ACC112 (cell line): ENCODE data around the gene SPDEF.
A peak's percentile ranks its signal among the peaks of the same experiment; 100 is the strongest.

Experiments
- H2AFZ ChIP-seq: fragments of 200-600 bp; sonication (generic); one replicate; pipeline ENCODE4 v1.6.0; 2017; ENCODE audit warnings: antibody characterized with exemption, low read length; ENCODE audit not compliant: unreplicated experiment
- H3K27ac ChIP-seq: fragments of 200-600 bp; sonication (generic); 2 replicates; pipeline ENCODE4 v1.5.1; 2014; ENCODE audit warnings: low read depth, mild to moderate bottlenecking, antibody characterized with exemption, low read length, moderate library complexity
- H3K27me3 ChIP-seq: fragments of 200-600 bp; sonication (generic); 2 replicates; pipeline ENCODE4 v1.6.1; 2014; ENCODE audit warnings: mild to moderate bottlenecking, antibody characterized with exemption, low read length, moderate library complexity, mixed read lengths; ENCODE audit not compliant: insufficient read depth
- H3K36me3 ChIP-seq: fragments of 200-600 bp; sonication (generic); 2 replicates; pipeline ENCODE4 v1.6.1; 2016; ENCODE audit warnings: mild to moderate bottlenecking, antibody characterized with exemption, low read length, moderate library complexity, mixed read lengths; ENCODE audit not compliant: insufficient read depth
- H3K4me1 ChIP-seq: fragments of 200-600 bp; sonication (generic); one replicate; pipeline ENCODE4 v1.6.1; 2016; ENCODE audit warnings: low read length, mixed read lengths; ENCODE audit not compliant: insufficient read depth, unreplicated experiment, control insufficient read depth
- H3K4me3 ChIP-seq: fragments of 200-600 bp; sonication (generic); 2 replicates; pipeline ENCODE4 v1.5.1; 2014; ENCODE audit warnings: mild to moderate bottlenecking, low read depth, low read length
- H3K79me2 ChIP-seq: fragments of 200-600 bp; sonication (generic); one replicate; pipeline ENCODE4 v1.6.0; 2016; ENCODE audit warnings: low read length; ENCODE audit not compliant: control insufficient read depth, unreplicated experiment, insufficient read depth

Gene SPDEF

GRCh38 chr6:34556031-34556471 is at the start of gene SPDEF:
TSS of gene SPDEF (minus strand) at chr6:34556329. CDS start at chr6:34544455, 11,874 bp downstream.
- Histone ChIP-seq H3K27ac (no peak within 1 kb of the TSS), H3K4me3 (no peak within 1 kb of the TSS), H3K27me3 (no peaks in the 10 kb centered on the region), H3K79me2 (no peaks in the 10 kb centered on the region), H3K36me3 (no peaks in the 10 kb centered on the region), H2AFZ (no peak within 1 kb of the TSS), H3K4me1 (peaks cover 4% of the 10 kb centered on the region)

DNA sequence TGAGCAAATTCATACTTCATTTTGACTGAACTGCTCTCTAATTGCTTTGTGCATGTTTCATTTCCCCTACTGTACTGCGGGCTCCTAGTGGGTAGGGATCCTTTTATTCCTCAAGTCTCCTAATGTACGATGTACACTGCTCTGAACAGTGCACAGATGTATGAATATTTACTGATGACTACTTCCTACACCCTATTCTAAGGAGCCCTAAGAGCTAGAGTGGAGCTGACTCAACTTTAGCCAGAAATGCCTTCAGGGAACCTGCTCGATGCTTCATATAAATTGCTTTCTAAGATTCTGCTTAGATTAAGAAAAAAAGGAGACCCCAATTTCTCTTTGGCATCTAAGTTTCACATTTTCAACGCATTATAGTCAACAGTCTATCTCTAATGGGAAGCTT is 47.6 kb upstream of the SPDEF start:
- no peak overlapping the region for H3K27ac ChIP-seq
- peaks cover 32% of the 10 kb centered on the region for H3K79me2 ChIP-seq
- H2AFZ ChIP-seq = no peak overlapping the region
- no peak overlapping the region for H3K4me3 ChIP-seq
- H3K4me1 ChIP-seq = peaks cover 29% of the 10 kb centered on the region
- no peaks in the 10 kb centered on the region for H3K27me3 ChIP-seq
- no peaks in the 10 kb centered on the region for H3K36me3 ChIP-seq

DNA sequence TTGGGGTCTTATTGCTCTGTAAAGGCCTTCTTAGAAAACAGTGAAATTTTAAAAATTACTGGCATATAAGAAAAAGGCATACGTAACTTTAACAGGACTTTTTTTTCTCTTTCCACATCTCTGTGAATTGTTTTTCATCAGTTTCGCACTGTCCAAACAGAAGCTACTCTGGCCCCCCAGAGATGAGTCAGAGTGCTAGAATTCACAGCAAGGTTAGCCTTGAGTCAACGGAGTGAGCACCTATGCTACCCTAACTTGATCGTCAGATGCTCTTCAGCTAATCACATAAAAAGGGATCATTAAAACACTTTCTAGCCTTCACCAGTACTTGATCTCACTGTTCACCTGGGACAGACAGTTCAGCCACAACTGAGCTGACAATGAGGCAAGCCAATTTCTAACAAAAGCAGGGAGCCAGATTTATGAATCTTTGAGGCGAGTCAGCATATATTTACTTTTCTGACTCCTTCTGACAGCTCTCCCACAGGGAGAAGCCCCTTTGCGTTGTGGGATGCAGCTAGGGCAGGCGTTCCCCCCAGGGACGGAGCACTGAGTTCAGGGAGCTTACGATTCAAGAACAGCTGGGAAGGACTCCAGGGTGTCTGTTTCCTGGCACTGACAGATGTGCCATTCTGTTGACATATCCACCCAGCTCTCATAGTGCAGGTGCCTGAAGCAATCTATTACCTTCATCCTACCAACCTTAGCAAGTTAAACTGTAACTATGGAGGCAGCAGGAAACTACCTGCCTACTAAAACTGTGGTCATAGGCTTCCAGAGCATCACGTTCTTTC is 46.4 kb upstream of the SPDEF start:
- Histone ChIP-seq H3K79me2 (peaks cover 36% of the 10 kb centered on the region), H3K27ac (no peak overlapping the region), H3K36me3 (no peaks in the 10 kb centered on the region), H3K27me3 (no peaks in the 10 kb centered on the region), H2AFZ (no peak overlapping the region), H3K4me3 (no peak overlapping the region), H3K4me1 (peaks cover 34% of the 10 kb centered on the region)

DNA sequence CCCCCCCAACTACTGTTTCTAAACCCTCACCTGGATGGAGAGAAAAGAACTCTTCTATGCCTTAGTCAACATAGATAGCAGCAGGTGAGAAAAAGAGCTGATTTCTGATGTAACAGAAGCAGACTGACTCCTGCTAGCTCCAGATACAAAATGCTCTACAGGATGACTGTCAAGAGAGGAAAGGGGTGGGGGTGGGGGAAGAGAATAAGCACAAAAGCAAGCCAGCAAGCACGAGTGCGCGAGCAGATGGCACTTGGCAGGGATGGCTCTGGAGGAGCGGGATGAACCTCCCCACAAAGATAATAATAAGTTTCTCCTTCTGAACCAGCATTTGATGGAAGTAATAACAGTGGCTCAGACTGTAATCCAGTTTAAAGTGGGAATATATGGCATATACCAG is 45.6 kb upstream of the SPDEF start:
- Histone ChIP-seq H3K27ac (no peak overlapping the region), H2AFZ (no peak overlapping the region), H3K79me2 (peaks cover 41% of the 10 kb centered on the region)

DNA sequence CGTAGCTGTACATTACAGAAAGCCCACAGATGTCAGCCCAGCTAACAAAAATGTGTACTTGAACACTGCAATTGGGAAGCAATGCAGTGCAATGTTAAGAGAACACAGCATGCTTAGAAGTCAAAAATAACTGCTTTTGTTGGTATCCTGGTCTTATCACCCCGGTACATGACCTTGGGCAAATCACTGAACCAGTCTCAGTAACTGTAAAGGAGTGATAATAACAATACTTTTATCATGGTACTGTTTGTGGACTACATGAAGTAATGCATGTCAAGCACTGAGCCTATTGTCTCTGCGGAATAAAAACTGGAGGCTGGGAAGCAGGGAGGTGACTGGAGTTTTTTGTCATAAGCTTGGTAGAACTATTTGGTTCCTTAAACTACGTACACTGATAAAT is 44.7 kb upstream of the SPDEF start:
- Histone ChIP-seq H3K36me3 (no peaks in the 10 kb centered on the region), H3K27ac (no peak overlapping the region), H2AFZ (no peak overlapping the region), H3K4me1 (peaks cover 37% of the 10 kb centered on the region), H3K79me2 (peaks cover 45% of the 10 kb centered on the region), H3K27me3 (no peaks in the 10 kb centered on the region), H3K4me3 (no peak overlapping the region)

More for the DNA sequence above, 45.6 kb upstream of the SPDEF start:
- no peaks in the 10 kb centered on the region for H3K27me3 ChIP-seq
- peaks cover 34% of the 10 kb centered on the region for H3K4me1 ChIP-seq
- no peak overlapping the region for H3K4me3 ChIP-seq
- no peaks in the 10 kb centered on the region for H3K36me3 ChIP-seq

DNA sequence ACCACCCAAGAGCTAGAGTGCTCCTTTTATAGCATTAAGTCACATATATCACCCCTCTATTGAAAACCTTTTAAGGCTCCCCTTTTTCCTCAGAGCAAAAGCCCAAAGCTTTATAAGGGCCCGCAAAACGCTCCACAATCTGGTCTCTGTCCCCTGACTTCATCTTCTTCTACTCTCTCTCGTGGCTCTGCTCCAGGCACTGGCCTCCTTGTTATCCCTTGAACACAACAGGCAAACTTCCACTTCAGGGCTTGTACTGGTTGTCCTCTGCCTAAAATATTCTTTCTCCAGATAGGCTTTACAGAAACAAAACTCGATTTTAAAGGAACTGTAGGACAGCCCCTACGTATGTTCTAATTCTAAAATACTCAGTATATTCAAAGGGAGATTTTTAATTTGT is 44.0 kb upstream of the SPDEF start:
- Histone ChIP-seq H3K36me3 (no peaks in the 10 kb centered on the region), H2AFZ (no peak overlapping the region), H3K79me2 (peaks cover 47% of the 10 kb centered on the region), H3K27me3 (no peaks in the 10 kb centered on the region), H3K4me3 (no peak overlapping the region), H3K27ac (no peak overlapping the region), H3K4me1 (peaks cover 44% of the 10 kb centered on the region)

DNA sequence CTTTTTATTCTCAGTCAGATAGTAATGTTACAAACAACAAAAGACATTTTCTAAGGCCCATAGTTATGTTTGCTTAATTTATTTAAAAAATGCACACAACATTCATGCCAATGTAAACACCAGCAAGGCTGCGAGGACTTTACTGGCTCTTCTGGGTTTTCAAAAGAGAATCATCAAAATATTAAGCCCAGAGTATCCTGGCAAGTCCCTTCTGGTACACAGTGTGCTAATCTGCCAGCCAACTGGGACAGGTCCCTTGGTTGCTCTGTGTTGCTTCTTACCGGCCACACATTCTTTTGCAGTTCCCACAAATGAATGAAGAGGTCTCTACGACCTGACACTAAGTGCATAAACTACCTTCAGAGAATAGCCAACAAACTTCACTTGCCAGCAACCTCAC is 42.6 kb upstream of the SPDEF start:
- no peak overlapping the region for H3K4me3 ChIP-seq
- no peaks in the 10 kb centered on the region for H3K36me3 ChIP-seq
- peak overlapping the region; percentile 19; the same call in 1 of the 2 replicates for H3K27ac ChIP-seq
- H3K79me2 ChIP-seq = peaks cover 51% of the 10 kb centered on the region
- no peaks in the 10 kb centered on the region for H3K27me3 ChIP-seq
- no peak overlapping the region for H2AFZ ChIP-seq
- peaks cover 47% of the 10 kb centered on the region for H3K4me1 ChIP-seq

DNA sequence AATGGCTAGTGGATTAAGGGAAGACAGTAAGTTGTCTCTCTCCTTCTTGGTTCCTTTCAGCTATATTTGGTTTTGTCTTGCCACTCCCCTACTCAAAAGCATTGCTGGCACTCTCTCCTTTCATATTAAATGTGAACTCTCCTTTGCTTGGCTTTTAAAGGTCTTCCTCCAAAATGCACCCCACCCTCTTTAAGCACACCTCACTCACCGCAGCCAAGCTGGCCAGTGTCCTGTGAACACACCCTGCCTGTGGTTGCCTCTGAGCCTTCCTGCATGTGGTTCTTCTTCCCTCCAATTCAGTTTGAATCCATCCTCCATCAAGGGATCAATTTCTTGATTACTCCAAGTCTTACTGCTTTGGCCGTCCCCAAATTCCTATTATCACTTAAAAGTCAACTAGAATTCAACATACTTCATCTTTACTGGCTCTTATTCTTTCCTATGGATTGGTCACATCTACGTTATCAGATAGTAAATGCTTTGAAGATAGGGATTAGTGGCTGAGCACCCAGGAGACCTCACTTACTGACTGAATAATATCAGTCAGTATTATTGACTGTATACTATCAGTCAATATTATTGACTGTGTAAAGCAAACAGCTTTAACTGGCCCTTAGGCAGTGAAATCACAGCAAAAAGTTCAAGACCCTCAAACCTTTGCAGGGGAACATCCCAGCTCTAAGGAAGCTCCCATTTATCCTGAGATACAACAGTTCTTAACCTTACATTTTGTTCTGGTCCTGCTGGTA is 41.6 kb upstream of the SPDEF start:
- Histone ChIP-seq H2AFZ (no peak overlapping the region), H3K79me2 (peaks cover 56% of the 10 kb centered on the region), H3K27me3 (no peaks in the 10 kb centered on the region), H3K27ac (no peak overlapping the region), H3K4me1 (peaks cover 44% of the 10 kb centered on the region), H3K4me3 (no peak overlapping the region), H3K36me3 (no peaks in the 10 kb centered on the region)

GRCh38 chr6:34596798-34597197 is 40.7 kb upstream of the SPDEF start:
- Histone ChIP-seq H3K4me1 (peaks cover 34% of the 10 kb centered on the region), H2AFZ (no peak overlapping the region), H3K27me3 (no peaks in the 10 kb centered on the region), H3K36me3 (no peaks in the 10 kb centered on the region), H3K79me2 (peaks cover 57% of the 10 kb centered on the region), H3K27ac (no peak overlapping the region), H3K4me3 (no peak overlapping the region)

- Histone ChIP-seq H3K36me3 (no peaks in the 10 kb centered on the region), H3K4me3 (no peak overlapping the region), H3K4me1 (peaks cover 34% of the 10 kb centered on the region), H2AFZ (no peak overlapping the region), H3K27ac (no peak overlapping the region), H3K27me3 (no peaks in the 10 kb centered on the region), H3K79me2 (peaks cover 53% of the 10 kb centered on the region)
Measured at GRCh38 chr6:34595332-34596184, 39.4 kb upstream of the SPDEF start.
